Measurements from ENCODE around the gene HK2.

The HK2 gene

GRCh38 chr2:74864728-74865722 lies 31.1 kb downstream of the HK2 start:
- H3K4me3 ChIP-seq (ENCODE audit: low read depth, low read length): no peak overlapping the region
- no peak for TF ChIP-seq CTCF (IDR thresholded peaks at IDR 0.05; ENCODE audit: low read depth, low read length, missing control alignments)
- DNase-seq (ENCODE audit: low read depth): no peak

DNA sequence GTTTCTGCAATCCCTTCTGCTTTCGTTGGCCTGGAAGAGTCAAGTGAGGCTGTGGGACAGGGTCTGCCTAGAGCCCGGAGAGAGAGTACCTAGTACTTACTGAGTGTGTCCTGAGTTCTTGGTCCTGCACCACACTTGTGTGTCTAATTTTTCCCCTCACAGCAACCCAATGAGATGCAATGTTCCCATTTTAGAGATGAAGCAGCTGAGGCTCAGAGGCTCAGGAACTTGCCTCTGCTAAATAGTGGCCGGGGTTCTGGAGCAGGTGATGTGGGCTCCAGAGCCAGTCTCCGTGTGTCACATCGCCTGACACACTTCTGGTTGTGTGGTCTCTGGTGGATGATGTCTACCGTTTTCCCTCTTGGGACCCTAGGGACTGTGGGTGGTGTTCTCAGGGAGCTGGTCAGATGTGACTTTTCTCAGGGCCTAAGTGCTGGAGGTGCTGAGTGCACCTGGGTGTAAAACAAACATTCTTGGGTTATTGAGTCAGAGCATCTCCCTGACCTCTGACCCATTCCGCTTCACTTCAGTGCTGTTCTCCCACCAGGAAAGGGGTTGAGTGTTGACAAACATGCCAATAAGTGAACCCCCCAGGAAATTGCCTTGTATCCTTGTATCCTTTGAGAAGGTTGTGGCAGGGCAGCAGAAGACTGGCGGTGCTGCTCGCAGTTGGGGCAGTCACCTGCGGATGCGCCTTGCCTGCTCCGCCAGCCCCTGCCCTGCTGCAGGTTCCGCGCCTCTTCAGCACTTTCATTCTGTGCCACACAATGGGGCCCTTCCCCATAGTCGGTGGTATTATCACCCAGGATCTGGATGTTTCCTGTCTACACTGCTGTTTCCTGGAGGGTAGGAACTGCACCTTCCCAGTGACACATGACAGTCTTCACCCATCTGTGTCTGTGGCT lies 32.1 kb downstream of the HK2 start:
- no peak for TF ChIP-seq CTCF (IDR thresholded peaks at IDR 0.05; ENCODE audit: low read depth, low read length, missing control alignments)
- no peak for DNase-seq (ENCODE audit: low read depth)
- no peak overlapping the region for H3K4me3 ChIP-seq (ENCODE audit: low read depth, low read length)

- H3K4me3 ChIP-seq (ENCODE audit: low read depth, low read length): no peak overlapping the region
- no peak for TF ChIP-seq CTCF (IDR thresholded peaks at IDR 0.05; ENCODE audit: low read depth, low read length, missing control alignments)
- DNase-seq (ENCODE audit: low read depth): no peak
These were observed 34.1 kb downstream of the HK2 start for GRCh38 chr2:74867841-74868658.

DNA sequence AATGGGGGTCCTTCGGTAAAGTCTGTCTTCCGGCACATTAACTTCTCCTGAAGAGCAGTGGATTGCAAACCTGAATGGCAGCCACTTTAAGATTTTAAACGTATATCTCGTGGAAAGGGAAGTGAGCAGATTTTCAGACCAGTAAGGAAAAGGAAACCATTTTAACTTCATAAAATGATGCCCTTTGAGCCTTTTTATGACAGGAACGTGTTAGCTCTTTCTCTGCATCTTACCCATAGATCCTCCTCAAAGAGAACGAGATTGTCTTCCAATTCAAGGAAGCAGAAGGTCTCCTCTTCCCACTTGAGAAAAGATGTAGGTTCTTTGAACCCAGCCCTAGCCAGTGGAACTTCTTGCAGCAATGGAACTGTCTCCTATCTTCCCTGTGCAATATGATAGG lies 35.6 kb downstream of the HK2 start:
- no peak overlapping the region for H3K4me3 ChIP-seq (ENCODE audit: low read depth, low read length)
- no peak for DNase-seq (ENCODE audit: low read depth)
- TF ChIP-seq CTCF (IDR thresholded peaks at IDR 0.05; ENCODE audit: low read depth, low read length, missing control alignments): no peak

DNA sequence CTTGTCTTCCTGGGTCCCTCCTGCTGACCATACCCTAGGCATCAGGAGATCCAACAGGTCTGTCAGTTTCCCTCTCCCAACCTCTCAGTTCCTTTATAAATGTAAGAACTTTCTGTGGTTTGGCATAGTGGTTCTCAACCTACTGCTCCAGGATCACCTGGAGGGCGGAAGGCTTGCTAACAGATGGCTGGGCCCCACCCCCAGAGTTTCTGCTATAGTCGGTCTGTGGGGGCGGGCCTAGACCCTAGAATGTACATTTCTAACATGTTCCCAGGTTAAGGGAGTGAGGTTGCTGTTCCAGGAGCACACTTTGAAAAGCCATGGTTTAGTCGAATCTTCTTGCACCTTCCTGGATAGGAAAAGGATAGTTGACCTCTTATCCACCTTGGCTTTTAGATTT lies 37.0 kb downstream of the HK2 start:
- no peak overlapping the region for H3K4me3 ChIP-seq (ENCODE audit: low read depth, low read length)
- no peak for DNase-seq (ENCODE audit: low read depth)
- no peak for TF ChIP-seq CTCF (IDR thresholded peaks at IDR 0.05; ENCODE audit: low read depth, low read length, missing control alignments)

DNA sequence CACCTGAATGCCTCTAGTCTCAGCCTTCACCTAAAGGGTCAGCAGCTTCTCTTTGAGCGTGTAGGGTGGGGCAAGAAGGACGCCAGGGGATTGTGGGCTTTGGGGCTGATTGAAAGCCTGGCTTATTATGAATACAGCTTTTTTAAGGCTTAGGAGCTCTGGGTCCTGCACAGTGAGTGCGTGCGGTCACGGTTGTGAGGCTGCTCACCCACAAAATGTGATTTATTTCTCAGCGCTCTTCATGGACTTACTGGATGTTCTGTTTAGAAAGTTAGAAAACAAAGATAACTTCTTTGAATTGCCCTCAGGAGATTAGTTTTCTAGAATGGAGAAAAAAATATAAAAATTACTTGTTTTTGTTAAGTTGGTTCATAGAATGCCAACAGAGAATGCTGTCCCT lies 37.5 kb downstream of the HK2 start:
- no peak for DNase-seq (ENCODE audit: low read depth)
- H3K4me3 ChIP-seq (ENCODE audit: low read depth, low read length): no peak overlapping the region
- TF ChIP-seq CTCF (IDR thresholded peaks at IDR 0.05; ENCODE audit: low read depth, low read length, missing control alignments): no peak
